Lung (tissue), 12 donors: ENCODE measurements around the gene SLC35B1. TPM values are rescaled to one million over a fixed set of nuclear protein-coding genes. Genes with fewer than 3 reads are reported as not detected.

Experiments
- ATAC-seq: fragments of 200-7000 bp; cut with Tn5 transposase; one replicate; pipeline ENCODE4 v1.9.1; 2020; ENCODE audit warnings: moderate number of reproducible peaks; ENCODE audit not compliant: insufficient read depth, low FRiP score
- DNase-seq, 3 donors: peaks; one replicate each; pipeline ENCODE4 v3.0.0-alpha.2; 2013 to 2017
- H3K27ac ChIP-seq, 2 donors: one replicate each; pipeline ENCODE4 v1.5.1; 2013; ENCODE audit warnings: mild to moderate bottlenecking in 2 of 2, moderate library complexity in 2 of 2, control low read depth in 1 of 2, inconsistent platforms in 1 of 2, low read depth in 1 of 2, low read length in 1 of 2
- H3K27me3 ChIP-seq, 3 donors: one replicate each; pipeline ENCODE4 v1.5.1; 2013; ENCODE audit warnings: low read length in 2 of 3; ENCODE audit not compliant: control insufficient read depth in 3 of 3, insufficient read depth in 3 of 3
- H3K36me3 ChIP-seq, 4 donors: one replicate each; pipeline ENCODE4 v1.5.1; 2013; ENCODE audit warnings: low read length in 4 of 4, mild to moderate bottlenecking in 1 of 4, moderate library complexity in 1 of 4; ENCODE audit not compliant: control insufficient read depth in 4 of 4, insufficient read depth in 4 of 4
- H3K4me1 ChIP-seq, 5 donors: one replicate each; pipeline ENCODE4 v1.5.1; 2013; ENCODE audit warnings: low read length in 5 of 5, mild to moderate bottlenecking in 2 of 5, moderate library complexity in 1 of 5; ENCODE audit not compliant: control insufficient read depth in 5 of 5, insufficient read depth in 5 of 5
- H3K4me3 ChIP-seq: one replicate; pipeline ENCODE4 v1.5.1; 2013; ENCODE audit warnings: mild to moderate bottlenecking, control low read depth, moderate library complexity
- H3K9ac ChIP-seq, 2 donors: one replicate each; pipeline ENCODE4 v1.5.1; 2013; ENCODE audit warnings: low read length in 2 of 2, control low read depth in 1 of 2; ENCODE audit not compliant: insufficient read depth in 1 of 2
- H3K9me3 ChIP-seq, 4 donors: one replicate each; pipeline ENCODE4 v1.5.1; 2013; ENCODE audit warnings: low read length in 3 of 4, mild to moderate bottlenecking in 1 of 4, moderate library complexity in 1 of 4; ENCODE audit not compliant: control insufficient read depth in 4 of 4, insufficient read depth in 3 of 4
- WGBS, 2 donors: extraction: QIAGEN DNeasy Blood & Tissue Kit; methylation state at CpG; one replicate each; pipeline ENCODE4 v1.1.7; 2013; 5-methylcytosine and 5-hydroxymethylcytosine counted together
- polyA plus RNA-seq, 2 donors: library from polyadenylated mRNA; stranded (reverse); fragments of 200-250 nt; gene quantifications; one replicate each; pipeline ENCODE4 v1.2.1, GENCODE V29; 2013
- total RNA-seq, 2 donors: library from RNA; depleted of rRNA in 1 of 2; stranded (reverse); fragments of >200 nt in 1 of 2; gene quantifications; one replicate each; pipeline ENCODE4 v1.2.1, GENCODE V29; 2014 to 2021
- TF ChIP-seq, protein P1 (sequence below): IDR thresholded peaks from 2 replicates; pipeline ENCODE4 v1.5.1; 2012; ENCODE audit warnings: mild to moderate bottlenecking; ENCODE audit errors: control extremely low read depth, extremely low read depth
- donor health status: control.
- donor health status: control.
- donor health status: Bipolar disorder and iron deficiency.
- donor health status: healthy.
- donor health status: DM: yes; HTN: yes; CAD: no.

SLC35B1 gene
- total and polyA plus RNA-seq, 4 donors = 29.5 to 84.1 (median 69.3) TPM

DNA sequence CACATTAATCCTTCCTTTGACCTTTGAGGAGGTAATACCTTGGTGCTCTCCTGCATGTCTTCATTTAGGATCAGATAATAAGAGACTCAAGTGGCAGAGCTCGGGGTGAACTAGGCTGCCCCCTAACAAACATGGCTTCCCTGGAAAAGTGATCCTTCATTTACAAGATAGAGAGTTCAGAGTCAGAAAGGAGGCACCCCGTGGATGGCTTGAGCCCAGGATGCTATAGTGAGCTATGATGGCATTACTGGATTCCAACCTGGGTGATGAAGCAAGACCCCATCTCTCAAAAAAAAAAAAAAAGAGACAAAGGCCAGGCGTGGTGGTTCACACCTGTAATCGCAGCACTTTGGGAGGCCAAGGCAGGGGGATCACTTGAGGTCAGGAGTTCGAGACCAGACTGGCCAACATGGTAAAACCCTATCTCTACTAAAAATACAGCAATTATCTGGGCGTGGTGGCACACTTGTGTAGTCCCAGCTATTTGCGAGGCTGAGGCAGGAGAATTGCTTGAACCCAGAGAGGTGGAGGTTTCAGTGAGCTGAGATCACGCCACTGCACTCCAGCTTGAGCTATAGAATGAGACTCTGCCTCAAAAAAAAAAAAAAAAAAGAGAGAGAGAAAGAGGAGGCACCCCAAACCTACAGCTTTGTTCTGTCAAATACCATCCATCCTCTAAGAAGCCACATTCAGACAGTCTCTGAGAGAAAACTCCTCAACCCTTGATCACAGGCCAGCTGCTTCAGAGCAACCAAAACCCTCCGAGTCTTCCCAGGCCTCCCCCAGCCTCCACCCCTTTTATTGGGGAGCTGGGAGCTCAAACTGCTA lies 48.8 kb upstream of the SLC35B1 start:
- Histone ChIP-seq H3K27me3 (no peaks in the 10 kb centered on the region), H3K4me1 (peaks cover 0 to 23% (median 11%) of the 10 kb centered on the region in 5 donors), H3K36me3 (peaks cover 0 to 4% (median 0%) of the 10 kb centered on the region in 4 donors), H3K9ac (peak overlapping the region in 1 of 2 donors; percentile 42), H3K9me3 (no peaks in the 10 kb centered on the region), H3K4me3 (no peak overlapping the region), H3K27ac (peak overlapping the region in 1 of 2 donors; percentile 52)
- TF ChIP-seq, protein P1, sequence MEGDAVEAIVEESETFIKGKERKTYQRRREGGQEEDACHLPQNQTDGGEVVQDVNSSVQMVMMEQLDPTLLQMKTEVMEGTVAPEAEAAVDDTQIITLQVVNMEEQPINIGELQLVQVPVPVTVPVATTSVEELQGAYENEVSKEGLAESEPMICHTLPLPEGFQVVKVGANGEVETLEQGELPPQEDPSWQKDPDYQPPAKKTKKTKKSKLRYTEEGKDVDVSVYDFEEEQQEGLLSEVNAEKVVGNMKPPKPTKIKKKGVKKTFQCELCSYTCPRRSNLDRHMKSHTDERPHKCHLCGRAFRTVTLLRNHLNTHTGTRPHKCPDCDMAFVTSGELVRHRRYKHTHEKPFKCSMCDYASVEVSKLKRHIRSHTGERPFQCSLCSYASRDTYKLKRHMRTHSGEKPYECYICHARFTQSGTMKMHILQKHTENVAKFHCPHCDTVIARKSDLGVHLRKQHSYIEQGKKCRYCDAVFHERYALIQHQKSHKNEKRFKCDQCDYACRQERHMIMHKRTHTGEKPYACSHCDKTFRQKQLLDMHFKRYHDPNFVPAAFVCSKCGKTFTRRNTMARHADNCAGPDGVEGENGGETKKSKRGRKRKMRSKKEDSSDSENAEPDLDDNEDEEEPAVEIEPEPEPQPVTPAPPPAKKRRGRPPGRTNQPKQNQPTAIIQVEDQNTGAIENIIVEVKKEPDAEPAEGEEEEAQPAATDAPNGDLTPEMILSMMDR = no peak
- DNase-seq (no peak), ATAC-seq (no peak)
- WGBS, 2 donors = 88 to 89% methylated on average over 9 of the region's 9 CpGs

DNA sequence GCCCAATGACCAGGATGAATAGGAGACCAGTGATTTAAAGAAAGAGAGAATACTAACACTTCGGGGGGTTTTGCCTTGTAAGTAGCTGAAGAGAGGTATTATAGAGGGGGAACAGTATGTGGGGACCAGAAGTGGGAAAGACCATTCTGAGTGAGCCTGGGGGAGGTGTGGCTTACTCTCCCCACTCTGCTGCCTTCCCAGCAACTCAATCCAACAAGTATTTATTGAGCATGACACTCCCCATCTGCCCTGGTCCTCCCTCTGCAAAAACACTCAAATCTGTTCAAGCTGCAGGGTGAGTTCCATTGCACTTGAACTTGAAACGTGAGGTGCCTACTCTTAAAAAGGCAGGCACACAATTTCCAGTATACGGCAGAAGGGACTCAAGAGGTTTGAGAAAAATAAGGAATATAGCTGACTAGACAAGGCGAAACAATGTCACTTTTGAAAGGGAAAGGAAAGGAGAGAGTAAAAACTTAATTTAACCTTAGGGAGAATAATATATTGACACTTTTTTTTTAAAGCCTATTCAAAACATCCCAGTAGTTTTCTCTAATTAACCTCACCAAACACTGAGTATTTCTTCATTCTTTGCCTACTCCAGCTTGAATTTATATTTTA lies 48.0 kb upstream of the SLC35B1 start:
- Histone ChIP-seq H3K9me3 (no peaks in the 10 kb centered on the region), H3K27me3 (no peaks in the 10 kb centered on the region), H3K9ac (no peak overlapping the region), H3K4me3 (no peak overlapping the region), H3K27ac (peak overlapping the region in 1 of 2 donors; percentile 26), H3K36me3 (peaks cover 0 to 4% (median 0%) of the 10 kb centered on the region in 4 donors), H3K4me1 (peaks cover 0 to 23% (median 11%) of the 10 kb centered on the region in 5 donors)
- WGBS, 2 donors = 68 to 77% methylated on average over 4 of the region's 4 CpGs
- TF ChIP-seq, protein P1 = no peak
- ATAC-seq = no peak
- peak; percentile 46 to 66 (median 54) for DNase-seq

DNA sequence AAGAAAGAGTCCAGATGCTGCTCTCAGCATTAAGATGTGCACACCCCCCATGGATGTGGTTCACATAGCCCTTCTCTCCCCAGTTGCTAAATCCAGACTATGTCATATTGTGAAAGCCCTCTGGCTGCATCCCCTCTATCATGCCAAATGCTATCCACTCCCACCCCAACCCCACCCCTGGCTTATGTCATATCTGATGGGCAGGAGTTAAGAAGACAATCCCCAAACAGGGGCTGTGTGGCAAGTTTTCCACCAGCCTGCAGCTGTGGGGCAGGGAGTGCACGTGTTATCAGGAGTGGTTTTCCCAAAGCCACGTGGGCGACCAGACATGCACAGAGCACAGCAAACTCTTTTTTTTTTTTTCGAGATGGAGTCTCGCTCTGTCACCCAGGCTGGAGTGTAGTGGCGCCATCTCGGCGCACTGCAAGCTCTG lies 46.2 kb upstream of the SLC35B1 start:
- TF ChIP-seq, protein P1 = no peak
- 53 to 70% methylated on average over 7 to 8 of the region's 8 CpGs for WGBS, 2 donors
- Histone ChIP-seq H3K4me1 (peaks cover 0 to 19% (median 11%) of the 10 kb centered on the region in 5 donors), H3K4me3 (no peak overlapping the region), H3K27ac (no peak overlapping the region), H3K9ac (no peak overlapping the region), H3K9me3 (no peaks in the 10 kb centered on the region), H3K27me3 (no peaks in the 10 kb centered on the region), H3K36me3 (peaks cover 0 to 4% (median 0%) of the 10 kb centered on the region in 4 donors)
- ATAC-seq (no peak), DNase-seq (peak in 1 of 3 donors; percentile 29)
